GM21528 (cell line): Measurements from ENCODE around the gene TNFRSF18.

Experiments used
- ATAC-seq: cut with Tn5 transposase; IDR thresholded peaks from one replicate; pipeline ENCODE4 v1.9.1; 2021; ENCODE audit warnings: mild to moderate bottlenecking, moderate library complexity; ENCODE audit not compliant: unreplicated experiment, low FRiP score

TNFRSF18 gene

GRCh38 chr1:1153874-1154273 lies 52.5 kb downstream of the TNFRSF18 start:
- ATAC-seq, result no peak
